Activated CD8-positive, alpha-beta T cell treated with anti-CD3 and anti-CD28 coated beads for 36 hours (primary cell): ENCODE measurements around the gene ACSL1. TPM values are rescaled to one million over a fixed set of nuclear protein-coding genes. Genes with fewer than 3 reads are reported as not detected.

Experiments used
- ATAC-seq: fragments of 200-7000 bp; cut with Tn5 transposase; one replicate; pipeline ENCODE4 v1.10.0; 2021; ENCODE audit warnings: mild to moderate bottlenecking, moderate library complexity
- CTCF ChIA-PET: fragments of 350-600 bp; sonication (Branson Sonifier 250); formaldehyde crosslinking; loops from one replicate; lab custom pipeline; 2021; ENCODE audit warnings: antibody characterized with exemption; lab: Charles Lee
- POLR2A ChIA-PET: fragments of 350-600 bp; sonication (Branson Sonifier 250); formaldehyde crosslinking; loops from one replicate; lab custom pipeline; 2021; ENCODE audit warnings: antibody characterized with exemption; lab: Charles Lee
- DNase-seq: peaks from one replicate; pipeline ENCODE4 v3.0.0-alpha.2; 2020
- H3K27ac Mint-ChIP-seq: one replicate; pipeline ENCODE4 v1.8.0; 2021; ENCODE audit warnings: mild to moderate bottlenecking, mixed read lengths
- H3K27me3 Mint-ChIP-seq: one replicate; pipeline ENCODE4 v1.8.0; 2021; ENCODE audit warnings: mixed read lengths
- H3K36me3 Mint-ChIP-seq: one replicate; pipeline ENCODE4 v1.8.0; 2021; ENCODE audit warnings: low read depth, mixed read lengths
- H3K4me1 Mint-ChIP-seq: one replicate; pipeline ENCODE4 v1.8.0; 2021; ENCODE audit warnings: low read depth, mixed read lengths
- H3K4me3 Mint-ChIP-seq: one replicate; pipeline ENCODE4 v1.8.0; 2021; ENCODE audit warnings: mild to moderate bottlenecking, moderate library complexity, mixed read lengths
- H3K9me3 Mint-ChIP-seq: one replicate; pipeline ENCODE4 v1.8.0; 2021; ENCODE audit warnings: mixed read lengths
- CTCF ChIP-seq: fragments of 200-600 bp; IDR thresholded peaks from one replicate; pipeline ENCODE4 v1.8.0; 2022; ENCODE audit warnings: antibody characterized with exemption, mild to moderate bottlenecking
- intact Hi-C: fragments of 100-400 bp; cut with micrococcal nuclease; formaldehyde crosslinking; loops from one replicate; pipeline ENCODE4 v1.10.0; 2022
- total RNA-seq, 2 experiments: library from RNA; stranded (reverse); gene quantifications; one replicate each; pipeline ENCODE4 v1.2.3, GENCODE V29; 2021

The ACSL1 gene
- total RNA-seq, 2 experiments from 2014 or later, result 12.8 to 13.1 TPM

GRCh38 chr4:184815046-184815877 is 10.5 kb downstream of the ACSL1 start:
- H3K27ac Mint-ChIP-seq, result no peak overlapping the region
- CTCF ChIA-PET, result interaction anchor here (0.9 kb wide), 1 partner anchor 70 kb away, joined by 3 read pairs; no protein-coding TSS in a partner anchor
- peak; percentile 34 for DNase-seq

DNA sequence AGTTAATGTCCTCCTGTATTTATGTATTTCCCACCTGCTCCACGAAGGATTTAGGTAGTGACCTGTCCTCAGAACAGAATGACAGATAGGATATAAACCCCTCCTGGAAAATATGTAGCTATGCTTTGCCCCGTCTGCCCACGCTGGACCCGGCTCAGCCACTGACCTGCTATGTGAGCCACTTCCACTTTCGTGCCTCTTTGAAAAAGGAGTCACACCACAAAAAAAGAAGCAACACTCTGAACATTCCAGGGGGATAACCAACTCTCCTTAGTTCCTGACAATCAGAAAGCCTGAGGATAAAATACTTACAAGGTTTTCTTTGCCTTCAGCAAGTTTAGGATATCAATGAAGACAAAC is 11.1 kb downstream of the ACSL1 start:
- Mint-ChIP-seq H3K36me3 (no peaks in the 10 kb centered on the region), H3K27ac (no peak overlapping the region), H3K27me3 (no peaks in the 10 kb centered on the region), H3K4me1 (peaks cover 46% of the 10 kb centered on the region), H3K9me3 (no peaks in the 10 kb centered on the region), H3K4me3 (no peak overlapping the region)
- CTCF ChIA-PET, result interaction anchor here (0.9 to 1.5 kb wide), 2 partner anchors 13 to 69 kb away, joined by 3 to 4 read pairs; no protein-coding TSS in a partner anchor
- no peak for ATAC-seq
- intact Hi-C loops, result no loop called here
- POLR2A ChIA-PET, result no interaction called here
- no peak for TF ChIP-seq CTCF
- DNase-seq, result no peak

More at GRCh38 chr4:184815046-184815877, 10.5 kb downstream of the ACSL1 start:
- no peaks in the 10 kb centered on the region for H3K36me3 Mint-ChIP-seq
- POLR2A ChIA-PET, result no interaction called here
- ATAC-seq, result peak; percentile 62
- no peak overlapping the region for H3K4me3 Mint-ChIP-seq
- TF ChIP-seq CTCF, result no peak
- H3K9me3 Mint-ChIP-seq, result no peaks in the 10 kb centered on the region
- H3K4me1 Mint-ChIP-seq, result peaks cover 46% of the 10 kb centered on the region
- no peaks in the 10 kb centered on the region for H3K27me3 Mint-ChIP-seq
- intact Hi-C loops, result no loop called here

- intact Hi-C loops, result no loop called here
- ChIA-PET POLR2A (interaction anchor here (0.6 kb wide), 1 partner anchor 87 kb away, joined by 3 read pairs; no protein-coding TSS in a partner anchor), CTCF (interaction anchor here (0.9 kb wide), 1 partner anchor 284 kb away, joined by 3 read pairs; no protein-coding TSS in a partner anchor)
- ATAC-seq (no peak), DNase-seq (no peak)
- no peak for TF ChIP-seq CTCF
- Mint-ChIP-seq H3K9me3 (no peaks in the 10 kb centered on the region), H3K27ac (no peak overlapping the region), H3K4me1 (peaks cover 35% of the 10 kb centered on the region), H3K4me3 (no peak overlapping the region), H3K27me3 (no peaks in the 10 kb centered on the region), H3K36me3 (no peaks in the 10 kb centered on the region)
Observed at GRCh38 chr4:184812651-184813181, 13.1 kb downstream of the ACSL1 start.

DNA sequence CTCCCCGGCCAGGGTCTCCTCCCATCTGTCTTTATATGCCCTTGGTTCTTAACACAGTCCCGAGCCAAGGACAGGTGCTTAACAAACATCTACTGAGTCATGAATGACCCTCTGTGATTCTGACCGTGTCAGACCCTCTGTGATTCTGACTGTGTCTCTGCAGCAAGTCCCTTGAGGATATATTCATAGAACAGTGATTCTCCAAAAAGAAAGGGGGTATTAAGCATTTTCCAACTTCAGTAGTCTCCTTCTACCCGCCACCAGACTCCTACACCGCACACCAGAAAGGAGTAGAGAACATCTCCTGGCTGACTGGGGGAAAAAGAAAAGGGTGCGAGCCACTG is 13.6 kb downstream of the ACSL1 start:
- no peaks in the 10 kb centered on the region for H3K9me3 Mint-ChIP-seq
- H3K4me3 Mint-ChIP-seq, result no peak overlapping the region
- intact Hi-C loops, result no loop called here
- DNase-seq (no peak), ATAC-seq (no peak)
- H3K27ac Mint-ChIP-seq, result no peak overlapping the region
- ChIA-PET CTCF (no interaction called here), POLR2A (no interaction called here)
- no peaks in the 10 kb centered on the region for H3K36me3 Mint-ChIP-seq
- peaks cover 29% of the 10 kb centered on the region for H3K4me1 Mint-ChIP-seq
- TF ChIP-seq CTCF, result no peak
- H3K27me3 Mint-ChIP-seq, result no peaks in the 10 kb centered on the region

GRCh38 chr4:184811526-184812198 is 14.1 kb downstream of the ACSL1 start:
- ChIA-PET CTCF (no interaction called here), POLR2A (no interaction called here)
- H3K4me3 Mint-ChIP-seq, result no peak overlapping the region
- no peak for TF ChIP-seq CTCF
- intact Hi-C loops, result no loop called here
- H3K36me3 Mint-ChIP-seq, result no peaks in the 10 kb centered on the region
- no peaks in the 10 kb centered on the region for H3K9me3 Mint-ChIP-seq
- DNase-seq, result no peak
- peaks cover 24% of the 10 kb centered on the region for H3K4me1 Mint-ChIP-seq
- no peak for ATAC-seq
- no peak overlapping the region for H3K27ac Mint-ChIP-seq
- no peaks in the 10 kb centered on the region for H3K27me3 Mint-ChIP-seq
